Activated T-cell treated with anti-CD3 and anti-CD28 coated beads, Interleukin-2, amount 50 U/mL, for 1 hour (primary cell): ENCODE results near the gene ADAMTSL1.
"Not testable (repeated sequence)": the region's sequence is repeated elsewhere in the genome, so short reads cannot be mapped to it uniquely, and the experiment has no call there.

Experiments
- DNase-seq: peaks from one replicate; pipeline ENCODE4 v3.0.0-alpha.2; 2020

The ADAMTSL1 gene

GRCh38 chr9:18922161-18922885 lies 448.4 kb downstream of the ADAMTSL1 start:
- no peak for DNase-seq

GRCh38 chr9:18923167-18923566 lies 449.2 kb downstream of the ADAMTSL1 start:
- DNase-seq: no peak

- no peak for DNase-seq
Measured at GRCh38 chr9:18923671-18924430, 449.9 kb downstream of the ADAMTSL1 start.

- DNase-seq: no peak
Measured at GRCh38 chr9:18925880-18926279, 451.9 kb downstream of the ADAMTSL1 start.

DNA sequence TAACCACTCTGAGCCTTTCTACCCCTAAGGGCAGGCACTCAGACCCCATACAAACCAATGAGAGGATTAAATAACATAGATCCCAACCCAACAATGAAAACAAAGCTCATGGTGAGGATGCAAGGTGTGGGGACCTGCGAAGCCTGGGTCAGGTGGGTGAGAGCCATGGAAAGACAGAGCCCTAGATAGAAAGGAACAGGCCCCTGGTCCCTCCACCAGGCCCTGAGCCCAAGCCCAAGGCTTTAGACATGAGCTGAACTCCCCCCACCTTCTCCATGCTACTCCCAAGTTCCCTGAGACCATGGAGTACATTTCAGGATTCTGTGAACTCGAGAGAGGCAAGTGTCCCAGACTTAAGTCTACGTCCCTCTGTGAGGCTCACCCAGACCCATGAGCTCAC lies 452.6 kb downstream of the ADAMTSL1 start:
- DNase-seq: no peak

DNA sequence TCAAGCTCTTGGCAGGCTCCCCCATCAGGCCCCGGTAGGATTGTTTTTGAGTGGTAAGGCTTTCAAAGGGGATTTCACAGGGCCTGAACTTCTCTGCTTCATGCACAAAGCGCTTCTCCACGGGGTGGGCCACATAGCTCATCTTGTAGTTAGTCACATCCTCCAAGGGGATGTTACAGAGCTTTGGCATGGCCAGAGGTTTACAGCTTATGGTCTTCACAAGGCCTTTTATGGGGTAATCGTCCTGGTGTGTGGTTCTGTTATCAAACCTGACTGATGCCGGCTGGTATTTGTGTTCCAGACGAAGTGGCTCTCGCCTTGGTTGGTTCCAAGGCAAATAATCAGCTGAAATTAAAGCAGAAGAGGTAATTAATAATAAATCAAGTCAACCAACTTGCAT lies 454.8 kb downstream of the ADAMTSL1 start:
- no peak for DNase-seq

GRCh38 chr9:18930611-18931010 lies 456.7 kb downstream of the ADAMTSL1 start:
- DNase-seq: not testable (repeated sequence)

- DNase-seq: no peak
Measured at GRCh38 chr9:18935541-18935940, 461.6 kb downstream of the ADAMTSL1 start.

DNA sequence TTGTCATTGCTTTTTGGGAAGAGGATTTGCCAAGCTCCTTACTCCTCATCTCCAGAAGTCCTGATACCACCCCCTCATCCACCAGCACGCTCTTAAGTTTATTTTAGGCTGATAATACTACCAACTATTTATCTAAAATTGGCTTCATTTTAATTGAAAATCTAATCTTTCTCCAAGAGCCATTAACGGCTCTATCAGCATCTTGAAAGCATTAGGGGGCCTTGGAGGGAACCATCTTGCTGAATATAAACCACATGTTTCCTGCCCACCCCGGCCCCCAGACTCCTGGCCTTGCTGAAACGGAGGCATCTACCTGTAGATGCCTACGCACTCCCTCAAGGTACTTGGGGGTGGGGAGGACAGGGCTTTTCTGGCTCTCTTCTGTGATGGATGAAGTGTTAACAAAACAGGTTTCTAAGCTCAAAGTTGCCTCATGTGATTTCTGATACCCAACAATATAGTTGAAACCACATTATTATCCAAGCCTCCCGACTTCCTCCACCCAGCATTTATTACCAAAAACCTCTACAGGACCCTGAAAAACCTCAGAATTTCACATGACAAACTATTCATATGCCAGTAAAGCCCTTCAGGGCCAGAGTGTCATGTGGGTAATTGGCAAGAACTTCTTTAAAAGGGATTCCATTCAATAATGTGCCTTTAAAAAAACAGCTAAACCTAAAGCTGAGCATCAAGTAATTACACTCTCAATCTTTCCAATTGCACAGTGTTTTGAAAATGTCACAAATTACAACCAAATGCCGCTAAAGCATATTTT lies 462.3 kb downstream of the ADAMTSL1 start:
- no peak for DNase-seq

- DNase-seq: no peak
Measured at GRCh38 chr9:18939943-18940342, 466.0 kb downstream of the ADAMTSL1 start.

- DNase-seq: no peak
Measured at GRCh38 chr9:18941060-18941740, 467.2 kb downstream of the ADAMTSL1 start.

- no peak for DNase-seq
Measured at GRCh38 chr9:18942801-18943200, 468.8 kb downstream of the ADAMTSL1 start.

- no peak for DNase-seq
Measured at GRCh38 chr9:18947892-18948339, 474.0 kb downstream of the ADAMTSL1 start.

DNA sequence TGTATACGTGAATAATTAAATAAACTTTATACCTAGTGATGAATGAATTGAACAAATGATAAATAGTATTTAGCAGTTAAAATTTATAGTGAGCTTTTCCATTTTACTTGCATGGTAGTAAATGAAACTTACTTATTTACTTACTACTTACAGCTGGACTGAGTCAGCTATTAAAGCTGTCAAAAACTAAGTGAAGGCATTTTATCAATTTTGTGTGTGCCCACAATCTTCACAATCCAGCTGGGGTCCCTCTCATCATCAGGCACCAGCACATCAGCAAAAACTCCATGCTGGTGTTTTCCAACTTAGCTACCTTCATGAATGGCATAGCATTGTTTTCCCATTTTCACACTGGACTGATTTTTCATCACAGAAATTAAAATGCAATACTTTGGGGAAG lies 478.0 kb downstream of the ADAMTSL1 start:
- no peak for DNase-seq

GRCh38 chr9:18955626-18956025 lies 481.7 kb downstream of the ADAMTSL1 start:
- DNase-seq: no peak
